Mammary epithelial cell (primary cell): ENCODE data around the gene RPL35.

Experiments used
- EZH2 ChIP-seq: IDR thresholded peaks from 2 replicates; pipeline ENCODE4 v1.6.1; 2012; ENCODE audit warnings: low read length, inconsistent platforms, borderline replicate concordance
- TF ChIP-seq, protein P1 (sequence below), 2 donors: IDR thresholded peaks in 1 of 2; conservative IDR thresholded peaks in 1 of 2; 2 replicates each; pipeline ENCODE4 v1.5.1; 2011 to 2012; ENCODE audit warnings: inconsistent platforms in 2 of 2, low read length in 2 of 2, mild to moderate bottlenecking in 2 of 2, control low read depth in 1 of 2, low read depth in 1 of 2; ENCODE audit not compliant: insufficient read depth in 1 of 2; ENCODE audit errors: extremely low read depth in 1 of 2

DNA sequence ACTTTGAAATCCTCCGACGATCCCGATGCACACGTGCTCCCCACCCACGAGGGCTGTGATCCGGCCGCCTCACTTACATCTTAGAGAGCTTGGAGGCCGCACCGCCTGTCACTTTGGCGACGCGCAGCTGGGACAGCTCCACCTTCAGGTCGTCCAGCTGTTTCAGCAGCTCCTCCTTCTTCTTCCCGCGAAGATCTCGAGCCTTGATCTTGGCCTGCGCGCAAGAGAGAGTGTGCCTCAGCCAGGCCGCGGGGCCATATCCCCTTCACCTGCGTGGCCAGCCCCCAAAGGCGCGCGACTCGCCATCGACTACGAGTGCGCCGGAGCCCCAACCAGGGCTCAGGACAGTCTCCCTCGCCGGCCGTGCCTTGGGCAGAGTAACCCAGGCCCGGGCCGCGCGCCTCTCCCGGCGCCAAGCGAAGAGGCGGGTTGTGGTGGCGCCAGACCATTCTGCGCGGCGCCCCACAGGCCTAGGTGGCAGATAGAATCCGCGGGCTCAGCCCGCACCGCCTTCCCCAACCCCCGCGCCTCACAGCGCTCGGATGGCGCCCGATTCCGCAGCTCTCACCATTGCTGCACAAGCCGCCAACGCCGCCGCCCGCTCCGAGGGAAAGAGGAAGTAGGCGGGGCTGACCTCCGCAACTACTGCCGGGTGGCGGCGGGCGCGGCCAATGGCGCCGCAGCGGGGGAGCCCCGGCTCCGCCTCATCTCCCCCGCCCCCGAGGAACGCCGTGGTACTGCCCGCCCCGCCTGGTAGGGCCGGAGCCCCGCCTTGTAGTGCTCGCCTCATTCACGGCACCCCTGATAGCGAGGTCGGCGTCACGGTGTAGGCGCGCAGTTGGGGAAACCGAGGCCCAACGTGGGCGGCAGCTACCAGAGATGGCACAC, at the start of gene RPL35, which contains the start of gene ARPC5L:
- no peak for TF ChIP-seq EZH2
- TF ChIP-seq, protein P1, sequence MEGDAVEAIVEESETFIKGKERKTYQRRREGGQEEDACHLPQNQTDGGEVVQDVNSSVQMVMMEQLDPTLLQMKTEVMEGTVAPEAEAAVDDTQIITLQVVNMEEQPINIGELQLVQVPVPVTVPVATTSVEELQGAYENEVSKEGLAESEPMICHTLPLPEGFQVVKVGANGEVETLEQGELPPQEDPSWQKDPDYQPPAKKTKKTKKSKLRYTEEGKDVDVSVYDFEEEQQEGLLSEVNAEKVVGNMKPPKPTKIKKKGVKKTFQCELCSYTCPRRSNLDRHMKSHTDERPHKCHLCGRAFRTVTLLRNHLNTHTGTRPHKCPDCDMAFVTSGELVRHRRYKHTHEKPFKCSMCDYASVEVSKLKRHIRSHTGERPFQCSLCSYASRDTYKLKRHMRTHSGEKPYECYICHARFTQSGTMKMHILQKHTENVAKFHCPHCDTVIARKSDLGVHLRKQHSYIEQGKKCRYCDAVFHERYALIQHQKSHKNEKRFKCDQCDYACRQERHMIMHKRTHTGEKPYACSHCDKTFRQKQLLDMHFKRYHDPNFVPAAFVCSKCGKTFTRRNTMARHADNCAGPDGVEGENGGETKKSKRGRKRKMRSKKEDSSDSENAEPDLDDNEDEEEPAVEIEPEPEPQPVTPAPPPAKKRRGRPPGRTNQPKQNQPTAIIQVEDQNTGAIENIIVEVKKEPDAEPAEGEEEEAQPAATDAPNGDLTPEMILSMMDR (conservative IDR thresholded peaks at IDR 0.05 in 1 of 2, IDR thresholded peaks at IDR 0.05 in 1 of 2; ENCODE audit: extremely low read depth in 1 of 2, insufficient read depth in 1 of 2, low read depth in 1 of 2, low read length in 2 of 2): peak in 1 of 2 donors; percentile 35
